Measurements from ENCODE around the gene LEKR1.

DNA sequence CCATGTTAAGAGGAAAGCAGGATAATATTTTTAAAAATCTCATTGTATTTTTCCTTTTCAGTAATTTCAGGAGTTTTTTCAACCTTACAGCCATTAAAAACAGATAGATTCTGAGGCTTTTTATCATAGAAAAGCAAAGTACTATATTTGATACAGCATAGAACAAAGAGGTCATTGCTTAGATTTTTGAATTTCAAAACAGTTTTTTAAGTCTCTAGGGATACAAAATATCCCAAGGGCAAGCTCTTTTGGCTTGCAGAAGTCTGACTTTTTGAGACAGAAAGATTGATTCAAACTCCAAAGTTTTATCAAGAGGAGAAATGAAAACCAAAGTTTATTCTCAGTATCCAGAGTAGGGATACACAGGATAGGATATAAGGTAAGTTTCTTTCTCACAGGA lies 49.3 kb upstream of the LEKR1 start:
- no peak for TF ChIP-seq SUZ12 (IDR thresholded peaks at IDR 0.05; ENCODE audit: extremely low read depth, insufficient read depth, insufficient read length)
- no peak for TF ChIP-seq ZNF274 (IDR thresholded peaks at IDR 0.05; ENCODE audit: low read depth, low read length)
- no peak for TF ChIP-seq YY1 (IDR thresholded peaks at IDR 0.05; ENCODE audit: insufficient read depth, insufficient read length)
